ENCODE measurements around the gene PATE3. TPM values are rescaled to one million over a fixed set of nuclear protein-coding genes. Genes with fewer than 3 reads are reported as not detected.

Gene PATE3
- polyA plus RNA-seq, 1 donor from 2014 or later: not detected

- H3K9me2 ChIP-seq (ENCODE audit: insufficient read depth, low read length): no peaks in the 10 kb centered on the region
- no peaks in the 10 kb centered on the region for H3K36me3 ChIP-seq (ENCODE audit: insufficient read depth, low read length)
- no peaks in the 10 kb centered on the region for H3K79me2 ChIP-seq (replicated peaks; ENCODE audit: insufficient read depth, low read length)
- H3K4me2 ChIP-seq (ENCODE audit: low read length): no peak overlapping the region
- H4K20me1 ChIP-seq (ENCODE audit: insufficient read depth): no peaks in the 10 kb centered on the region
- H3F3A ChIP-seq (ENCODE audit: insufficient read depth, low read length, poor library complexity, severe bottlenecking): no peaks in the 10 kb centered on the region
- no peak overlapping the region for H3K27ac ChIP-seq (ENCODE audit: low read length)
- no peak for TF ChIP-seq REST (IDR thresholded peaks at IDR 0.05; ENCODE audit: borderline replicate concordance)
- TF ChIP-seq POLR2AphosphoS5 (IDR thresholded peaks at IDR 0.05): no peak
- no peak for TF ChIP-seq SMC3 (conservative IDR thresholded peaks at IDR 0.05; ENCODE audit: poor library complexity)
- TF ChIP-seq EZH2 (IDR thresholded peaks at IDR 0.05; ENCODE audit: borderline replicate concordance, insufficient read depth, low read length, poor library complexity, severe bottlenecking): no peak
- no peak for TF ChIP-seq MXI1 (conservative IDR thresholded peaks at IDR 0.05; ENCODE audit: poor library complexity, severe bottlenecking)
- no peak for TF ChIP-seq EP300 (conservative IDR thresholded peaks at IDR 0.05; ENCODE audit: poor library complexity, severe bottlenecking)
- no peak for TF ChIP-seq RAD21 (conservative IDR thresholded peaks at IDR 0.05)
- no peak overlapping the region for H3K4me3 ChIP-seq (ENCODE audit: low read length)
- no peak overlapping the region for H2AFZ ChIP-seq (ENCODE audit: low read depth, low read length)
- no peaks in the 10 kb centered on the region for H3K27me3 ChIP-seq (ENCODE audit: insufficient read depth, low read depth, low read length)
- no peak overlapping the region for H3K9ac ChIP-seq (ENCODE audit: low read length)
- no peaks in the 10 kb centered on the region for H3K9me3 ChIP-seq (ENCODE audit: low read length)
These were observed 47.8 kb downstream of the PATE3 start for GRCh38 chr11:125835748-125836147.

Other genes with a start within 250 kb of the PATE3 start
- 92.5 and 100 TPM in 2 replicates for gene EI24, start 218.7 kb upstream of the PATE3 start, polyA plus RNA-seq
- 54.3 and 54.6 TPM in 2 replicates for gene STT3A, start 195.3 kb upstream of the PATE3 start, polyA plus RNA-seq
- 29.5 and 33.0 TPM in 2 replicates for gene CHEK1, start 163.0 kb upstream of the PATE3 start, polyA plus RNA-seq
- 0.52 TPM in 1 of 2 replicates, not detected in the other for gene ACRV1, start 107.3 kb upstream of the PATE3 start, polyA plus RNA-seq
- gene PATE1, start 41.8 kb upstream of the PATE3 start, polyA plus RNA-seq: not detected in 2 replicates
- not detected in 2 replicates for gene PATE2, start 9.3 kb upstream of the PATE3 start, polyA plus RNA-seq
- gene PATE4, start 45.2 kb downstream of the PATE3 start, polyA plus RNA-seq: not detected in 2 replicates
- gene HYLS1, start 99.5 kb downstream of the PATE3 start, polyA plus RNA-seq: 4.6 and 6.0 TPM in 2 replicates
- 15.5 and 20.5 TPM in 2 replicates for gene PUS3, start 115.1 kb downstream of the PATE3 start, polyA plus RNA-seq
- 66.4 and 67.1 TPM in 2 replicates for gene DDX25, start 116.4 kb downstream of the PATE3 start, polyA plus RNA-seq
- 0.08 TPM in 1 of 2 replicates, not detected in the other for gene VSIG10L2, start 157.9 kb downstream of the PATE3 start, polyA plus RNA-seq

Data from neural cell (in vitro differentiated cells).